GM19023 (cell line): ENCODE results near the gene PHF19.

ENCODE experiments used
- ATAC-seq: cut with Tn5 transposase; IDR thresholded peaks from one replicate; pipeline ENCODE4 v1.9.1; 2021; ENCODE audit warnings: mild to moderate bottlenecking, moderate library complexity; ENCODE audit not compliant: unreplicated experiment

Gene PHF19

DNA sequence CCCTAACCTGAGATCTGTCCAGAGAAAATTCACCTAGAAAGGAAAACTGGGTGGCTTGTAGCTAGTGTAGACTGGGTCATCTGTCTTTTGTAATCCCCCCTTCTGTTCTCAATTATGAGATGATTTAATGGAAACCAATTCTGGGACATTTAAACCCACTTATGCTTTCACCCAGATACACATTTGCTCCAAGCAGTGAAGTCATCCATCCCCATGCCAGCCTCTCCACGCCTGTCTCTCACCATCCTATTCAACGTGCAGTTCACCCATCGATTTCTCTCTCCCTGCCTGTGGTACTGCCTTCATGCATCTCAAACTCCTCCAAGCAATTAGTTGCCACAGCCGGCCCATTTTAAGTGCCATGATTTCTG lies 1.8 kb downstream of the PHF19 start:
- ATAC-seq = no peak

GRCh38 chr9:120874226-120875194 lies 2.5 kb downstream of the PHF19 start:
- no peak for ATAC-seq

DNA sequence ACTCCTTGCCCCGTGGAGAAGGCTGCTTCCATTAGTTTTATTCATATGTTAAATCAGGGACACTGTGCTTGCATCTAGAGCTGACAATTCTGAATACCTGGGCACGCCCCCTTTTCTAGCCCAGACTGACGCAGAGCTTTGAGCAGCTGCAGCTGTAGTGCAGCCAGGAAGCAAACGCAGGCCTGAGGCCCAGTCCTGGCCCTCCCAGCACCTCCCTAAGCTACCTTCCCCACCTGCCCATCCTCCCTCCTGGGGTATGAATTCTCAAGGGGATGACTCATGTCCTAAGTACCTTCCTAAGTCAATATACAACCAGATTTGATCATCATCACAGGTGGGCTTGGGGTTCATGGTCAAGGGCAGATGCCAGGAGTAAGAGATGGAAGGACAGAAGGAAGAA lies 3.5 kb downstream of the PHF19 start:
- ATAC-seq = no peak

DNA sequence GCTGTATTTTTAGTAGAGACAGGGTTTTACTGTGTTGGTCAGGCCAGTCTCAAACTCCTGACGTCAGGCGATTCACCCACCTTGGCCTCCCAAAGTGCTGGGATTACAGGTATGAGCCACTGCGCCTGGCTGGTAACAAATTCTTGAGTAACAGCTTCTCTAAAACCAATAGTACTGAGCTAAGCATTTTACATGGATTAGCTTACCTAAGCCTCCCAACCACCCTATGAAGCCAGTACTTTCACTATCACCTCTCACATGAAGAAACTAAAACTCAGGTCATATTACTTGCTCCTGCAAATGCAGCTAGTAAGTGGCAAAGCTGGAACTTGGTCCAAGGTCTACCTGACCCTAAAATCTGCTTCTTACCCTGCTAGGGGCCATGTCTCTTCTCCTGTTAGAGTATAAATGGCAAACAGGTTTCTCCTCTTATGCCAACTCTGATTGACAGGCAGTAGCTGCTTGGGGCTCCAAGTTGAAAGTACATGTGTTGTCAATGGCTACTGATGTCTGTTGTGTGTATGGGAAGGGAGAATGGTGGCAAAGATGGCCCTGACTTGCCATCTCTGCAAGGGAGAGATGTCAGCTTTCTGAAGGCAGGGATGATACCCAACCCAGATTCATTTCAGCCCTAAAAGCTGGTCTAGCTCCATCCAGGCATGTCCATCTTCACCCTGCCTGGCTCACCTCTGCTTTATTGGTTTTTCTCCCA lies 4.0 kb downstream of the PHF19 start:
- ATAC-seq = no peak

DNA sequence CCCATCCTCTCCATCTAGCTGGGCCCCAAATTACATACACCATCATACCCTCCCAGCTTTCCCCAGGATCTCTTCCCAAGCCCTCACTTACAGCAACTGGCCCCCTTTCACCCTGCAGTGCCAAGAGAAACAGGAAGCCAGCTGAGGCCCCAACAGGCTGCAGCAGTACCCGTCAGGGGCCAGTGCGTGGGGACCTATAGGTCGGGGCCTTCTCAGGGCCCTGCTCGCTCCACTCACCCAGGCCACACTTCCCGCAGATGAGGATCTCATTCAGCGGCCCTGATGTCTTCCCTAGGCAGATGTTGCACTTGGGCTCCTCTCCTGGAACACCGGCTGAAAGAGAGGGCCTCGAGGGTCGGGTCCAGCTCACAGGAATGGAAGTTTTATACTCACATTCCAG lies 6.8 kb downstream of the PHF19 start:
- no peak for ATAC-seq

GRCh38 chr9:120869726-120870125 lies 7.3 kb downstream of the PHF19 start:
- ATAC-seq = no peak

GRCh38 chr9:120869360-120869687 lies 7.7 kb downstream of the PHF19 start:
- no peak for ATAC-seq

DNA sequence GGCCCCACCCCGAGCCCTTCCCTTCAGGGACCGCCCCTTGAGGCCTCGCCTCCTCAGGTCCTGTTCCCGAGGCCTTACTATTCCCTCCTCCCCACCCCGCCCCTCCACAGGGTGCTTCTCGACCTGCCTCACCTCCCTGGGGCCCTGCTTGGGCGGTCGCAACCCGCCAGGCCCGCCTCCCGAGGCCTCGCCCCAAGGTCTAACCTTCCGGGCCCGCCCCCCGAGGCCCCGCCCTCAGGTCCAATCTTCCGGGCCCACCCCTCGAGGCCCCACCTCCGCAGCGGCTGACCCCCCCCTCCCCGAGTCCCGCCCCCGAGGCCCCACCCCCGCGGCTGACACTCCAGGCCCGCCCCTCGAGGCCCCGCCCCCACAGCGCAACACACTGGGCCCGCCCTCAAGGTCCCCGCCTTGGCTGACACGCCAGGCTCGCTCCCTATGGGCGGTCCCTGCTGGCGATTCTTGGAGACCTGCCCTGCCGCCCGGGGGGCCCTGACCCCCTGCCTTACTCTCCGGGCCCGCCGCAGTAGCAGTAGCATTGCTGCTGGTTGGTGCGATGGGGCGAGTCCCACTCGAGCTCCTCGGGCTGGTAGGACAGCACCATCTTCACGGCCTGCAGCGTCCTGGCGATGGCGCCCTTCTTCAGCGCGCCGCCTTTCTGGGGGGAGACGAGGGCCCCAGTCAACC lies 8.2 kb downstream of the PHF19 start:
- ATAC-seq = peak; percentile 89

DNA sequence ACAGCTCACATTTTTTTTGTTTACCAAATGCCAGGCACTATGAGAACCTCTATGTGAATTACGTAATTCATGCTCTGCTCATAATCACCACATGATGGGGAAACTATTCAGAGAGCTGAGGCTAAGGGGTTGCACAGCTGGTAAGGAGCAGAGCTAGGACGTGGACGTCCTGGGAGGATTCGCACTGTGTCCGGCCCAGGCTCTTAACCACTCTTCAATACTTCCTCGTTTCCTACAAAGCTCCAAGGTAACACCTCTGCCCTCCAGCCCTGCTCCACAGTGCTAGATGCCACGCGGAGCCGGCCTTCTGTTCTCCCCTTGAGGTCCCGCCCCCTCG lies 8.7 kb downstream of the PHF19 start:
- no peak for ATAC-seq

GRCh38 chr9:120867676-120868338 lies 9.2 kb downstream of the PHF19 start:
- no peak for ATAC-seq

GRCh38 chr9:120866651-120867050 lies 10.3 kb downstream of the PHF19 start:
- no peak for ATAC-seq

- no peak for ATAC-seq
Measured at GRCh38 chr9:120865809-120866208, 11.2 kb downstream of the PHF19 start.

DNA sequence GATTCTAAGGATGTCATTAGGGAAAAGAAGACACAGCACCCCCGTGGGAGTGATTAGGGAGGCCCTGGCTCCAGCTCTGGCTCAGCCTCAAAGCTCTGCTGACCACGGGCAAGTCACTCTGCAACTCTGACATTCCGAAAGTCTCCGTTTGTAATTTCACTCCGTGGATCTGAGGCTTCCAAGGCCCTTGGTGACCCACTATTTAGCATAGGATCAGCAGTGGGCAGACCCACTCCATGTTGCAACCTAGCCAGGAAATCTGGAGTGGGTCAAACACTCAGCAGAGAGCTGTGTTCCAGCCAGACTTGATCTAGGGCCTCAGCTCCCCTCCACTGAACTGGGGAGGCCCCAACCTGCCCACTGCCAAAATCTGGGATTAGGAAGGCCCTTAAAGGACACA lies 11.8 kb downstream of the PHF19 start:
- no peak for ATAC-seq

- no peak for ATAC-seq
Measured at GRCh38 chr9:120864719-120865118, 12.3 kb downstream of the PHF19 start.

DNA sequence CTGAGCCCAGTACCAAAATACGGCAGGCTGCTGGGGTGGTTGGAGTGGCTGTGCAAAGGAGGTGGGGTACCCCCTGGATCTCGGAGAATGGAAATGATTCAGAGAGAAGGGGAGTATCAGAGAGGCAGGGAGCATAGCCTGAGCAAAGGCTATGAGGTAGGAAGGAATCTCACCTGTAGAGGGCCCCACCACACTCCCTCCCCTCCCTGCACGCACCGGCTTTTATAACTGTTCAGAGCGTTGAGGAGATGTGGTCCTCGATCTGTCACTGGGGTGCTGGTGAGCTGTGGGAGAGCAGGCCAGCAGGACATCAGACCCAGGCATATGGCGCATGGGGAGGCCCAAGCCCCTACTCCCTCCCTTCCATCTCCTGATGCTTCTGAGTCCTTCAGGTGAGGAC lies 13.2 kb downstream of the PHF19 start:
- ATAC-seq = no peak

DNA sequence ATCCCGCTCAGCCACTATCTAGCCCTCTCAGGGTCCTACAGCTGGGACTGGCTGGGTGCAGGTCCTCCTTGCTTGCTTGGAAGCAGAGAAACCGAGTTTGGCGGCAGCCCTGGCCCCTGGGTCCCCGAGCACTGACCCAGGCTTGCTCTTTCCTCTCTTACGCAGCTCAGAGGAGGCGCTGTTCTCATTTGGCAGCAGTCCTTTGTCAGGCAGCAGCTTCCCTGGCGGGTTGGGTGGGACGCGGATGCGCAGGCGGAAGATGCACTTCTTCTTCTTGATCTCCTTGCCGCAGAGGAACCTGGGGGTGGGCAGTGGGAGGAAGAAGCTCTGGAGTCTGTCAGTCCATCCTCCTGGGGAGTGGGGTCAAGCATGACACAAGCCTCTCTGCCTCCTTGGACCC lies 14.5 kb downstream of the PHF19 start:
- no peak for ATAC-seq

GRCh38 chr9:120861935-120862334 lies 15.1 kb downstream of the PHF19 start:
- no peak for ATAC-seq

DNA sequence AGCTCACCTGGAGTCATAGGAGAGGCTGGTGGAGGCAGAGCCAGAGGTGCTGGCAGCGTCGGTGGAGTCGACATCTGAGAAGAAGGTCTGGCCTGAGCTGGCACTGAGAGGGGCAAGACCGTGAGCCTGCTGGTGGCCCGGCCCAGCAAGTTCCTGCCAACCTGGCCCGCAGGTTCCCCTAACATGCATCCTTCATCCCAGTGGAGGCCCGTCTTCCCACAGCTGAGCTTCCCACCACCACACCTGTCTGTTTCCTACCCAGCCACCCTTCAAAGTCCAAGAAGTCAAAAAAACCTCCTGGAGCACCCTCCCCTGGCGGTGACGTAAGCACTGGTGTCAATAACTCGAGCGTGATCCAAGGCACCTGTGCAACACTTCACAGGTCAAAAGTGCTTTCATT lies 16.9 kb downstream of the PHF19 start:
- no peak for ATAC-seq

- no peak for ATAC-seq
Measured at GRCh38 chr9:120859361-120859760, 17.6 kb downstream of the PHF19 start.

GRCh38 chr9:120857902-120858301 lies 19.1 kb downstream of the PHF19 start:
- no peak for ATAC-seq

DNA sequence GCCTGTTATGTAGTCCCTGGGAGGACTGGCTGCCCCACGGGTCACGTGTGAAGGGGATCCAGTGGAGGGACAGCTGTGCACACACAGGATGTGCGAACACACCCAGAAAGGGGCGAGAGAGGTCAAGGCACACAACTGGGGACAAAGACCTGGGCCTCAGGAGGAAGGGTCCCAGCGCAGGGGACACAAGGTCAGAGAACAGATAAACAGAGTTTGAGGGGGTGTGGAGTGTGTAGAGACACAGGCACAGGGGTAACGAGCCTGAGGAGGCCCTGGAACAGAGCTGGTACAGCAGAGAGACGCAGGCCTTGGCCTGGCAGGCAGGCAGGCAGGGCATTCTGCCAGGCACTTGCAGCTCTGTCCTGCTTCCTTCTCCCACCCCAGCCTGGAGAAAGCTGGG lies 19.5 kb downstream of the PHF19 start:
- no peak for ATAC-seq
